ENCODE data around the gene GPHA2. TPM values are rescaled to one million over a fixed set of nuclear protein-coding genes. Genes with fewer than 3 reads are reported as not detected.

The GPHA2 gene
- total and polyA plus RNA-seq, 2 of the 13 experiments (the other 11 are each of a cell fraction or from before 2014, with no cell fraction given) = 13.0 to 19.1 TPM

- peak; percentile 81 for TF ChIP-seq FOXO1 (CRISPR knock-in tag; IDR thresholded peaks at IDR 0.05)
- TF ChIP-seq HOXA5 (CRISPR knock-in tag; IDR thresholded peaks at IDR 0.05) = no peak; the same call in none of the 2 replicates
- peak; percentile 64 for TF ChIP-seq ZMYM4 (CRISPR knock-in tag; IDR thresholded peaks at IDR 0.05)
- 0 out of 2 replicates have a peak, but pooled peaks have one; percentile 18 for TF ChIP-seq ZNF224 (CRISPR knock-in tag; IDR thresholded peaks at IDR 0.05)
- 0 out of 2 replicates have a peak, but pooled peaks have one; percentile 5 for TF ChIP-seq ZNF235 (CRISPR knock-in tag; IDR thresholded peaks at IDR 0.05; ENCODE audit: borderline replicate concordance)
- TF ChIP-seq TOE1 (CRISPR knock-in tag; IDR thresholded peaks at IDR 0.05) = no peak
- TF ChIP-seq ZSCAN5A (CRISPR knock-in tag; IDR thresholded peaks at IDR 0.05; ENCODE audit: borderline replicate concordance) = no peak; the same call in 1 of the 2 replicates
- TF ChIP-seq MZF1 (CRISPR knock-in tag; IDR thresholded peaks at IDR 0.05; ENCODE audit: borderline replicate concordance) = no peak
- TF ChIP-seq SMAD3 (CRISPR knock-in tag; IDR thresholded peaks at IDR 0.05) = peak; percentile 87
- peak; percentile 51; the same call in 1 of the 2 replicates for TF ChIP-seq ARID3A (IDR thresholded peaks at IDR 0.05; ENCODE audit: low read depth, low read length)
- TF ChIP-seq MAFF (IDR thresholded peaks at IDR 0.05; ENCODE audit: low read depth, low read length) = no peak
- 0 out of 2 replicates have a peak, but pooled peaks have one; percentile 47 for TF ChIP-seq ZNF550 (CRISPR knock-in tag; IDR thresholded peaks at IDR 0.05; ENCODE audit: borderline replicate concordance)
- TF ChIP-seq KMT2A (CRISPR knock-in tag; IDR thresholded peaks at IDR 0.05) = 0 out of 2 replicates have a peak, but pooled peaks have one; percentile 41
- peak; percentile 92 for TF ChIP-seq ETV5 (CRISPR knock-in tag; IDR thresholded peaks at IDR 0.05; ENCODE audit: borderline replicate concordance)
- no peak for TF ChIP-seq ZNF512B (CRISPR knock-in tag; IDR thresholded peaks at IDR 0.05; ENCODE audit: borderline replicate concordance)
- peak in 1 of 2 experiments; percentile 77; a peak in 1 of 4 replicates for TF ChIP-seq KLF16 (CRISPR knock-in tag; IDR thresholded peaks at IDR 0.05)
- peak; percentile 62; the same call in 1 of the 2 replicates for TF ChIP-seq SIX1 (CRISPR knock-in tag; IDR thresholded peaks at IDR 0.05; ENCODE audit: borderline replicate concordance)
- no peak; the same call in 1 of the 2 replicates for TF ChIP-seq ZSCAN22 (CRISPR knock-in tag; IDR thresholded peaks at IDR 0.05)
- peak; percentile 96 for TF ChIP-seq HNF4G (IDR thresholded peaks at IDR 0.05; ENCODE audit: borderline replicate concordance, low read depth, low read length)
- TF ChIP-seq HNF4G (CRISPR knock-in tag; IDR thresholded peaks at IDR 0.05; ENCODE audit: borderline replicate concordance, low read depth) = peak; percentile 83; the same call in 1 of the 2 replicates
- TF ChIP-seq THYN1 (CRISPR knock-in tag; IDR thresholded peaks at IDR 0.05; ENCODE audit: borderline replicate concordance, low read depth) = peak; percentile 54; the same call in 1 of the 2 replicates
- TF ChIP-seq DBP (CRISPR knock-in tag; IDR thresholded peaks at IDR 0.05; ENCODE audit: not compliant biosample characterization) = peak; percentile 56
Measured at GRCh38 chr11:64893194-64894069, 42.3 kb downstream of the GPHA2 start (continued).

Measured in HepG2 (cell line).